ES-I3 (cell line): Measurements from ENCODE around the gene KREMEN2.
"Not testable (repeated sequence)": the region's sequence is repeated elsewhere in the genome, so short reads cannot be mapped to it uniquely, and the experiment has no call there.

Experiments
- H3K36me3 ChIP-seq: 2 replicates; pipeline ENCODE4 v1.6.1; 2013; ENCODE audit warnings: mild to moderate bottlenecking, low read length, control low read depth, moderate library complexity; ENCODE audit not compliant: insufficient read depth
- H3K4me1 ChIP-seq: 2 replicates; pipeline ENCODE4 v1.6.1; 2013; ENCODE audit warnings: mild to moderate bottlenecking, control low read depth, low read length; ENCODE audit not compliant: insufficient read depth
- H3K9ac ChIP-seq: 2 replicates; pipeline ENCODE4 v1.6.1; 2013; ENCODE audit warnings: low read depth, mild to moderate bottlenecking, low read length, moderate library complexity
- H3K9me3 ChIP-seq: 2 replicates; pipeline ENCODE4 v1.6.1; 2013; ENCODE audit warnings: mild to moderate bottlenecking, low read length, moderate library complexity; ENCODE audit not compliant: control insufficient read depth, insufficient read depth

KREMEN2 gene

DNA sequence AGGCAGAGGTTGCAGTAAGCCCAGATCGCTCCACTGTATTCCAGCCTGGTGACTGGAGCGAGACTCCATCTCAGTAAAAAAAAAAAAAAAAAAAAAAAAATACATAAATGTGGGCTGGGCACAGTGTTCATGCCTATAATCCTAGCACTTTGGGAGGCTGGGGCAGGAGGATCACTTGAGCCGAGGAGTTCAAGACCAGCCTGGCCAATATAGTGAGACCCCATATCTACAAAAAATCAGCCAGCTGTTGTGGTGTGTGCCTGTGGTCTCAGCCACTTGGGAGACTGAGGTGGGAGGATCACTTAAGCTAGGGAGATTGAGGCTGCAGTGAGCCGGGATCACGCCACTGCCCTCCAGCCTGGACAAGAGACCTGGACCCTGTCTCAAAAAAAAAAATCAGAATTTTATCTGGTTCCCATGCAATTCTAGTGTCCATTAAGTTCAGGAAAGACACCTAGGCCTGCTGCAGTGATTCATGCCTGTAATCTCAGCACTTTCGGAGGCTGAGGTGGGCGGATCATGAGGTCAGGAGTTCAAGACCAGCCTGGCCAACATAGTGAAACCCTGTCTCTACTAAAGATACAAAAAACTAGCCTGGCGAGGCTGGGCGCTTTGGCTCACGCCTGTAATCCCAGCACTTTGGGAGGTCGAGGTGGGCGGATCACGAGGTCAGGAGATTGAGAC, 32.7 kb upstream of the KREMEN2 start:
- H3K9ac ChIP-seq, H3K4me1 ChIP-seq, H3K9me3 ChIP-seq, H3K36me3 ChIP-seq: not testable (repeated sequence)

DNA sequence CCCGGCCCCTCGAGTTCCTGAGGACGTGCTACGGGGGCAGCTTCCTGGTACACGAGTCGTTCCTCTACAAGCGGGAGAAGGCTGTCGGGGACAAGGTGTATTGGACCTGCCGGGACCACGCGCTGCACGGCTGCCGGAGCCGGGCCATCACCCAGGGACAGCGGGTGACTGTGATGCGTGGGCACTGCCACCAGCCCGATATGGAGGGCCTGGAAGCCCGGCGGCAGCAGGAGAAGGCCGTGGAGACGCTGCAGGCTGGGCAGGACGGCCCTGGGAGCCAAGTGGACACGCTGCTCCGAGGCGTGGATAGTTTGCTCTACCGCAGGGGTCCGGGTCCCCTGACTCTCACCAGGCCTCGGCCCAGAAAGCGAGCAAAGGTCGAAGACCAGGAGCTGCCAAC, 30.9 kb upstream of the KREMEN2 start:
- H3K36me3 ChIP-seq, result no peaks in the 10 kb centered on the region; the same call in 1 of the 2 replicates
- no peak overlapping the region for H3K9ac ChIP-seq
- H3K4me1 ChIP-seq, result no peaks in the 10 kb centered on the region; the same call in 1 of the 2 replicates
- no peaks in the 10 kb centered on the region for H3K9me3 ChIP-seq

DNA sequence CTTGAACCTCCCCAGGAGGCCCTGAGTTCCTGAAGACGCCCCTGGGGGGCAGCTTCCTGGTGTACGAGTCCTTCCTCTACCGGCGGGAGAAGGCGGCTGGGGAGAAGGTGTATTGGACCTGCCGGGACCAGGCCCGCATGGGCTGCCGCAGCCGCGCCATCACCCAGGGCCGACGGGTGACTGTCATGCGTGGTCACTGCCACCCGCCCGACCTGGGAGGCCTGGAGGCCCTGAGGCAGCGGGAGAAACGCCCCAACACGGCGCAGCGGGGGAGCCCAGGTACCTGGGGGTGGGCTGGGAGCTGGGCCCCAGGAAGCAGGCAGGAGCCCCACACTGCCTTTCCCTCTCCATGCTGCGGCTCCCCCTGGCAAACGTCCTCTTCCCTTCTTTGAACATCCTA, 30.4 kb upstream of the KREMEN2 start:
- Histone ChIP-seq H3K36me3 (no peaks in the 10 kb centered on the region; the same call in 1 of the 2 replicates), H3K4me1 (no peaks in the 10 kb centered on the region), H3K9me3 (no peaks in the 10 kb centered on the region), H3K9ac (no peak overlapping the region)

DNA sequence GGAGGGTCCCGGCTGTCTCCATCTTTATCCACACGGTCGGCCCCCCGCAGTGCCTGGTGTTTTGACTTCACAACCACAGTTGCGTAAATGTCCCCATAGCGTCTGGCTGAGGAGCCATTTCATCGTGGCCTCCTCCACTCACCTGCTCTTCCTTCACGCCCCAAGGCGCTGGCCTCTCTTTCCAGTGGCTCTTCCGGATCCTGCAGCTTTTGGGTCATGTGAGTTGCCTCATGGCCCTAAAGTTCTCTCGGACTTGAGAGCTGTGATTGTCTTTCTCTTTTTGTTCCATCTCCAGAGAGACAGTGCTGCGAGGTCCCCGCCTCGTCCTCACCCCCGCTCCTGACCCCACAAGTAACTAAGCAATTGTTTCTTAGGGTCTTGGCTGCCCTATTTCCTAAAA, 29.6 kb upstream of the KREMEN2 start:
- Histone ChIP-seq H3K9ac (no peak overlapping the region), H3K4me1 (no peaks in the 10 kb centered on the region), H3K9me3 (no peaks in the 10 kb centered on the region), H3K36me3 (no peaks in the 10 kb centered on the region; the same call in none of the 2 replicates)

DNA sequence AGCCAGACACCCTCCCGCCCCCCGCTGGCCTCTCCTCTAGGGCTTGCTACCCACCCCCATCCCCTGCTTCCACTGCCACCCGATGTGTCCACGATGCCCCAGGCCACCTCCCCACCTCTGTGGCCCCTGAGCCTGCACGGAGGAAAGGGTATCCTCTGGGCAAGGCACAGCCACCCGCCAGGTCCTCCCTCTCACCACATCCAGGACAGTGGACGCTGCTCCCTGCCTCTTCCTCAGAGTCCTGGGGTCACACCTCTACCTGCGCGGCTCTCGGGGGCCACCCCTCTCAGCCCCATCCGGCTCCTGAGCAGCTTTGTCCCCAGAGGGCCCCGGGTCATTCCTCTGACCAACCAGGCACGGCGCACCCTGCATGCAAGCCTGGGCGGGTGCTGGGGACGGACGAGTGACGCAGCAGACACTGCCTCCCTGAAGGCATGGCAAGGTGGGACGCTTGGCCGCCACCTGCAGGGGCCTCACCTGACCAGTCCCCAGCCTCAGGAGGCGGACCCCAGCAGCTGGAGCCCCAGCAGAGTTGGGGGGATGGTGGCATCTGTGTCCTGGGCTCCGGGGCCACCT, 27.6 kb upstream of the KREMEN2 start:
- Histone ChIP-seq H3K9me3 (no peaks in the 10 kb centered on the region), H3K4me1 (no peaks in the 10 kb centered on the region), H3K36me3 (peaks cover 8% of the 10 kb centered on the region), H3K9ac (no peak overlapping the region)

DNA sequence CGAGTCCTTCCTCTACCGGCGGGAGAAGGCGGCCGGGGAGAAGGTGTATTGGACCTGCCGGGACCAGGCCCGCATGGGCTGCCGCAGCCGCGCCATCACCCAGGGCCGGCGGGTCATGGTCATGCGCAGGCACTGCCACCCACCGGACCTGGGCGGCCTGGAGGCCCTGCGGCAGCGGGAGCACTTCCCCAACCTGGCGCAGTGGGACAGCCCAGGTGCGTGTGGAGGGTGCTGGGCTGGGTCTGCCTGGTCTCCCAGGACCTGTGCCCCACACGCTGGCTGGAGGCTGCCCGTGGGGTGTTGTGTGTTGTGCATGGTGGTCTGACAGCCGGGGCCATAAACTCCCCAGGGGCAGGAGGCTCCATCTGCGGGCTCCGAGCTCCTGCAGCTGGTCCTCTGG, 26.9 kb upstream of the KREMEN2 start:
- H3K4me1 ChIP-seq, result no peaks in the 10 kb centered on the region
- no peaks in the 10 kb centered on the region for H3K9me3 ChIP-seq
- no peak overlapping the region for H3K9ac ChIP-seq
- H3K36me3 ChIP-seq, result peaks cover 8% of the 10 kb centered on the region

DNA sequence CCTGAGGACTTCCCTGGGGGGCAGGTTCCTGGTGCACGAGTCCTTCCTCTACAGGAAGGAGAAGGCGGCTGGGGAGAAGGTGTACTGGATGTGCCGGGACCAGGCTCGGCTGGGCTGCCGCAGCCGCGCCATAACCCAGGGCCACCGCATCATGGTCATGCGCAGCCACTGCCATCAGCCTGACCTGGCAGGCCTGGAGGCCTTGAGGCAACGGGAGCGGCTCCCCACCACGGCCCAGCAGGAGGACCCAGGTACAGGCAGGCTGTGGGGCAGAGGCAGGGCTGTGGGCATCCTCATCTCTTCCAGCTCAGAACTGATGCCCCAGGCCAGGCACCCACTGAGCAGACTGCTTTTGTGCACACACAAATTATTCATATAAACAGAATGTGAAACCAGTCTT, 25.9 kb upstream of the KREMEN2 start:
- H3K4me1 ChIP-seq, result no peaks in the 10 kb centered on the region
- no peaks in the 10 kb centered on the region for H3K9me3 ChIP-seq
- peaks cover 8% of the 10 kb centered on the region for H3K36me3 ChIP-seq
- H3K9ac ChIP-seq, result no peak overlapping the region

DNA sequence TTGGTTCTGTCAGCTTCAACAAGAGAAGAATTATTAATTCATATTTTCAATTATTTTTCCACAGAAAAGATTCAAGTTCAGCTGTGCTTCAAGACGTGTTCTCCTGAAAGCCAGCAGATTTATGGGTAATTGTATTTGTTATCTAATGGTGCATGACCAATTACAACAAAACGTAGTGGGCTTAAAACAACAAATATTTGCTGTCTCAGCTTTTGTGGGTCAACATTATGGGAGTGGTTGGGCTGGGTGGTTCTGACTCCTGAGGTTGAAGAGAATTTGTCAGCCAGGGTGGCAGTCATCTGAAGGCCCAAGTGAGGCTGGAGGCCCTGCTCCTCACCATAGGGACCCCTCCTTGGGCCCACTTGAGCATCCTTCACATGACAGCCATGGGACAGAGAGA, 24.1 kb upstream of the KREMEN2 start:
- Histone ChIP-seq H3K36me3 (peaks cover 8% of the 10 kb centered on the region), H3K9ac (no peak overlapping the region), H3K9me3 (no peaks in the 10 kb centered on the region), H3K4me1 (no peaks in the 10 kb centered on the region)

DNA sequence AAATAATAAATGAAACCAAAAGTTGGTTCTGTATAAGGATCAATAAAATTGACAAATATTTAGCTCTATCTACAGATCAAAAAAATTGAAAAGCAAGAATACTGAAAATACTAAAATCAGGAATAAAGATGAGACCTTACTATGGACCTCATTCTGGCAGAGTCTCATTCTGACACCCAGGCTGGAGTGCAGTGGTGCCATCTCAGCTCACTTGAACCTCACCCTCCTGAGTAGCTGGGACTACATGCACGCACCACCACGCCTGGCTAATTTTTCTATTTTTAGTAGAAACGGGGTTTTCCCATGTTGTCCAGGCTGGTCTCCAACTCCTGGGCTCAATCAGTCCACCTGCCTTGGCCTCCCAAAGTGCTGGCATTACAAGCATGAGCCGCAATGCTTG, 22.0 kb upstream of the KREMEN2 start:
- no peaks in the 10 kb centered on the region for H3K4me1 ChIP-seq
- H3K36me3 ChIP-seq, result peaks cover 14% of the 10 kb centered on the region
- H3K9me3 ChIP-seq, result no peaks in the 10 kb centered on the region
- no peak overlapping the region for H3K9ac ChIP-seq

DNA sequence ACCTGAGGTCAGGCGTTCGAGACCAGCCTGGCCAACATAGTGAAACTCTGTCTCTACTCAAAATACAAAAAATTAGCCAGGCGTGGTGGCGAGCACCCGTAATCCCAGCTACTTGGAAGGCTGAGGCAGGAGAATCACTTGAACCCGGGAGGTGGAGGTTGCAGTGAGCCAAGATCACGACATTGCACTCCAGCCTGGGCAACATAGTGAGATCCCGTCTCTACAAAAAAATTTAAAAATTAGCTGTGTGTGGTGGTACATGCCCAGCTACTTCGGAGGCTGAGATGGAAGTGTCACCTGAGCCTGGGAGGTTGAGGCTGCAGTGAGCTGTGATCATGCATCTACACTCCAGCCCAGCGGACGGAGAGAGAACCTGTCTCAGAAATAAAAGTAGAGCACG, 20.4 kb upstream of the KREMEN2 start:
- not testable (repeated sequence) for H3K9me3 ChIP-seq, H3K4me1 ChIP-seq, H3K9ac ChIP-seq
- H3K36me3 ChIP-seq, result peaks cover 16% of the 10 kb centered on the region

DNA sequence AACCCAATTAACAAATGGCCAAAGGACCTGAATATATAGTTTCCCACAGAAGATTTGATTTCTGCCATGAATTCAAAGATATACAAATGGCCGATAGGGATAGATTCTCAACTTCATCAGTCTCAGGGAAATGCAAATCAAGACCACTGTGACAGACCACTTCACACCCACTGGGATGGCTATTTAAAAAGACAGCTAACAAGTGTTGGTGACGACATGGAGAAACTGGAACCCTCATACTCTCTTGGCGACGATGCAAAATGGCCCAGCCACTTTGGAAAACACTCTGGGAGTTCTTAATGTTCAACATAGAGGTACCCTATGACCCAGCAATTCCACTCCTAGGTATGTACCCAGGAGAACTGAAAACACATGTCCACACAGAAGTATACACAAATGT, 17.4 kb upstream of the KREMEN2 start:
- Histone ChIP-seq H3K4me1 (no peaks in the 10 kb centered on the region), H3K36me3 (peaks cover 8% of the 10 kb centered on the region; the same call in 1 of the 2 replicates), H3K9me3 (no peaks in the 10 kb centered on the region), H3K9ac (no peak overlapping the region)

DNA sequence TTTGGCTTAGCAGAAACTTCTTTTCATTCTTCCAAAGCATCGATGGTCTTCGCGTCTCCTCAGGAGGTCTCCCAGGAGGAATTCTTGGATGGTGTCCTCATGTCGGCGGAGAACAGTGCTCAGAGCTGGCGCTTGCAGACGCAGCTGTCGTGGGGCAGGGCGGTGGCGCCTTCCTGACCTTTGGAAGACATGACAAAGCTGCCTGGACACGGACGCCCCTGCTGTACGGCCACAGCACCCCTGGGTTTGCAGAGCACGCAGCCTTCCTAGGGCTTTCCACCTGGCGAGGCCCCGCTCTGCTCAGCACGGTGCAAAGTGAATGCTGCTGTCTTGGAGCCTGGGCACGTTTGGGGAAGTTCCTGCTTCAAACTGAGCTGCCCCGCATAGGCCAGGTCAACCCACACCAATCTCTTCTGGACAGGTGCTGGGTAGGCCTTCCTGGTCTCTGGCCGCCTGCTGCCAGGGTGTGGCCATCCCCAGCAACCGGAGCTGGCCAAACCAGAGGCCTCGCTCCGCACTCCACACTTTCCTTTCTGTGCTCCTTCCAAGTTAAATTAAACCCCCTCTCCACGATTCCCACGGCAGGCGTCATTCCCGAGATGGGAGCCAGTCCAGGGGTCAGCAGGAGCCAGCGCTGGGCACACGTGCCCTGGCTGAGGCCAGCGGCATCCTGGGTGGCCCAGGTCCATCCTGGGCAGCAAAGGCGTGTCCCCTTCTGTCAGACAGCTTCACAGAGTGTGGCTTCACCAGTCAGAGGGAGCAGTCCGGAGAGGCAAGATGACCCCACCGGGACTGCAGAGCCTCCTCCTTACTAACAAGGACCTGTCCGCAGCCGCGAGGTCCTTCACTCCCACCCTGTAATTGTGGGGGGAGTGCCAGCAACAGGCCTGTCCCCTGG, 15.0 kb upstream of the KREMEN2 start:
- peaks cover 8% of the 10 kb centered on the region; the same call in 1 of the 2 replicates for H3K36me3 ChIP-seq
- H3K4me1 ChIP-seq, result no peaks in the 10 kb centered on the region; the same call in 1 of the 2 replicates
- no peak overlapping the region for H3K9ac ChIP-seq
- H3K9me3 ChIP-seq, result no peaks in the 10 kb centered on the region

DNA sequence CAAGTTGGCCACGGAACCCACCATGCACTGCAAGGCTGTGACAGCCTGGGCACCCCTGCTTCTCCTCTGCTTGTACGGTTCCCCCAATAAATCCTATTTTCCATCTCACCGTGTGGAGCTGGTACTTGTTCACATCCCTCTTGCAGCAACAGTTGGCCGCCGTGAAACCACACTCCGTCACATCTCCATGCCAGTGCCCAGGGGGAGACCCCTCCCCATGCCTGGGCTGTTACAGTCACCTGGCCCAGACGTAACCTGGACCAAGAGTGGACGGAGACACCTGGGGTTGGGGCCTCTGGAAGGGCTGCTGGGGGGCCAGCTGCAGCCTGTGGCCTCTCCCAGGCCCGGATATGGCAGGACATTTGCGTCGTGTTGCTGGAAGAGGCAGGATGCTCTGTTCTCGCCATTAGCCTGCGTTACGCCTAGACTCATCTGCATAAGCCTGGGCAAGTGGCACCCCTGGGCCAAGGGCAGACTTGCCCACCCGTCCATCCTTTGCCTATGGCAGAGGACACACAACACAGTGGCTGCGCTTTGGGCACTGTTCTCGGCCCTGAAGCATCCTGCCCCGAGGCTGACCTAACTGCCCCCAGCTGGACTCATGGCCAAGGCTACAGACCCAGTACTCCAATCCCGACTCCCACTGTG, 14.2 kb upstream of the KREMEN2 start:
- Histone ChIP-seq H3K9ac (no peak overlapping the region), H3K36me3 (peaks cover 8% of the 10 kb centered on the region; the same call in 1 of the 2 replicates), H3K9me3 (no peaks in the 10 kb centered on the region), H3K4me1 (no peaks in the 10 kb centered on the region; the same call in 1 of the 2 replicates)

DNA sequence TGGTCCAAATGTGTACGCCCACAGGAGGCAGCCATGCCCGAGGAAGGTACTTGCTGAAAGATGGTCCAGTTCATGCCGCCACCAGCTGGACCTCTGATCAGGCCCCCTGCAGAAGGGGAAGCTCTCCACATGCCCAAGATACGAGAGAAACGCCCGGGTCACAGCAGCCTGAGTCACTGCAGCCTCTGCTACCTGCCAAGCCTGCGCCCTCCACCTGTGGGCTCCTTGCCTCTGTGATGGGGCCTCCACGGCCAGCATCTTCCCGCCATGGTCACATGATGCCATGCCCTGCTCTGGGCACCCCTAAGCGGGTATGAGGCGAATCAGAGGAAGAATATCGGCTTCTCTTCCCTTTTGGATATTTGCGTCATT, 13.7 kb upstream of the KREMEN2 start:
- Histone ChIP-seq H3K4me1 (peaks cover 4% of the 10 kb centered on the region; the same call in 1 of the 2 replicates), H3K9ac (no peak overlapping the region), H3K9me3 (no peaks in the 10 kb centered on the region), H3K36me3 (peaks cover 8% of the 10 kb centered on the region; the same call in 1 of the 2 replicates)
